Skeletal muscle tissue (tissue), 4 donors: ENCODE data around the gene URI1. TPM values are rescaled to one million over a fixed set of nuclear protein-coding genes. Genes with fewer than 3 reads are reported as not detected.
"Not testable (repeated sequence)": the region's sequence is repeated elsewhere in the genome, so short reads cannot be mapped to it uniquely, and the experiment has no call there.

Experiments
- H3K27ac ChIP-seq: one replicate; pipeline ENCODE4 v1.7.0; 2013; ENCODE audit warnings: mild to moderate bottlenecking, low read depth, low read length, inconsistent platforms
- H3K27me3 ChIP-seq, 3 donors: one replicate each; pipeline ENCODE4 v1.7.0; 2013; ENCODE audit warnings: low read length in 3 of 3; ENCODE audit not compliant: control insufficient read depth in 3 of 3, insufficient read depth in 3 of 3
- H3K36me3 ChIP-seq, 3 donors: one replicate each; pipeline ENCODE4 v1.7.0; 2013; ENCODE audit warnings: low read length in 3 of 3; ENCODE audit not compliant: control insufficient read depth in 3 of 3, insufficient read depth in 3 of 3
- H3K4me1 ChIP-seq, 3 donors: one replicate each; pipeline ENCODE4 v1.7.0; 2013; ENCODE audit warnings: low read length in 3 of 3, mild to moderate bottlenecking in 3 of 3; ENCODE audit not compliant: control insufficient read depth in 3 of 3, insufficient read depth in 3 of 3
- H3K4me3 ChIP-seq, 3 donors: one replicate each; pipeline ENCODE4 v1.7.0; 2013; ENCODE audit warnings: low read length in 3 of 3
- H3K9ac ChIP-seq, 3 donors: one replicate each; pipeline ENCODE4 v1.7.0; 2013; ENCODE audit warnings: low read length in 3 of 3, mild to moderate bottlenecking in 3 of 3, moderate library complexity in 2 of 3, low read depth in 1 of 3
- H3K9me3 ChIP-seq, 3 donors: one replicate each; pipeline ENCODE4 v1.7.0; 2013; ENCODE audit warnings: low read length in 3 of 3; ENCODE audit not compliant: control insufficient read depth in 3 of 3
- total RNA-seq: library from RNA; depleted of rRNA; stranded (reverse); fragments of >200 nt; gene quantifications from one replicate; pipeline ENCODE4 v1.2.3, GENCODE V29; 2014
- donor health status: Osteomylitis.

Gene URI1
- total RNA-seq, 1 donor from 2014 or later: 62.6 TPM

- H3K4me1 ChIP-seq: no peaks in the 10 kb centered on the region
- H3K36me3 ChIP-seq: peaks cover 0 to 8% (median 2%) of the 10 kb centered on the region in 3 donors
Measured at GRCh38 chr19:30028992-30029343, 86.9 kb downstream of the URI1 start.

GRCh38 chr19:30029721-30030510, 87.9 kb downstream of the URI1 start:
- H3K4me1 ChIP-seq: no peaks in the 10 kb centered on the region
- H3K9me3 ChIP-seq: no peaks in the 10 kb centered on the region
- H3K27me3 ChIP-seq: no peaks in the 10 kb centered on the region
- no peak overlapping the region for H3K4me3 ChIP-seq
- no peak overlapping the region for H3K27ac ChIP-seq
- H3K9ac ChIP-seq: no peak overlapping the region
- H3K36me3 ChIP-seq: peaks cover 0 to 8% (median 5%) of the 10 kb centered on the region in 3 donors

More at GRCh38 chr19:30028992-30029343, 86.9 kb downstream of the URI1 start:
- Histone ChIP-seq H3K27me3 (no peaks in the 10 kb centered on the region), H3K27ac (no peak overlapping the region), H3K4me3 (no peak overlapping the region), H3K9ac (no peak overlapping the region), H3K9me3 (no peaks in the 10 kb centered on the region)

GRCh38 chr19:30034321-30034720, 92.3 kb downstream of the URI1 start:
- Histone ChIP-seq H3K27me3 (no peaks in the 10 kb centered on the region), H3K4me3 (no peak overlapping the region), H3K4me1 (no peaks in the 10 kb centered on the region), H3K36me3 (peaks cover 0 to 12% (median 11%) of the 10 kb centered on the region in 3 donors), H3K27ac (no peak overlapping the region), H3K9ac (no peak overlapping the region), H3K9me3 (no peaks in the 10 kb centered on the region)

- Histone ChIP-seq H3K9ac (no peak overlapping the region), H3K36me3 (peaks cover 0 to 9% (median 7%) of the 10 kb centered on the region in 3 donors), H3K27me3 (no peaks in the 10 kb centered on the region), H3K4me3 (no peak overlapping the region), H3K9me3 (no peaks in the 10 kb centered on the region), H3K4me1 (no peaks in the 10 kb centered on the region), H3K27ac (no peak overlapping the region)
Measured at GRCh38 chr19:30036154-30037129, 94.4 kb downstream of the URI1 start.

GRCh38 chr19:30037835-30038234, 95.8 kb downstream of the URI1 start:
- Histone ChIP-seq H3K36me3 (peaks cover 0 to 9% (median 4%) of the 10 kb centered on the region in 3 donors), H3K27me3 (no peaks in the 10 kb centered on the region), H3K9ac (no peak overlapping the region), H3K9me3 (no peaks in the 10 kb centered on the region), H3K27ac (no peak overlapping the region), H3K4me3 (no peak overlapping the region), H3K4me1 (no peaks in the 10 kb centered on the region)

- H3K27me3 ChIP-seq, H3K9me3 ChIP-seq, H3K9ac ChIP-seq, H3K36me3 ChIP-seq, H3K4me3 ChIP-seq, H3K4me1 ChIP-seq, H3K27ac ChIP-seq: not testable (repeated sequence)
Measured at GRCh38 chr19:30041931-30042330, 99.9 kb downstream of the URI1 start.

- not testable (repeated sequence) for H3K4me3 ChIP-seq, H3K9ac ChIP-seq, H3K9me3 ChIP-seq, H3K27me3 ChIP-seq, H3K36me3 ChIP-seq, H3K27ac ChIP-seq, H3K4me1 ChIP-seq
Measured at GRCh38 chr19:30043008-30043407, 101.0 kb downstream of the URI1 start.

- H3K27ac ChIP-seq: no peak overlapping the region
- no peaks in the 10 kb centered on the region for H3K27me3 ChIP-seq
- H3K4me3 ChIP-seq: no peak overlapping the region
- no peaks in the 10 kb centered on the region for H3K4me1 ChIP-seq
- H3K9ac ChIP-seq: no peak overlapping the region
- H3K36me3 ChIP-seq: peaks cover 0 to 3% (median 2%) of the 10 kb centered on the region in 3 donors
- no peaks in the 10 kb centered on the region for H3K9me3 ChIP-seq
Measured at GRCh38 chr19:30044273-30045248, 102.5 kb downstream of the URI1 start.

GRCh38 chr19:30046522-30046921, 104.5 kb downstream of the URI1 start:
- no peak overlapping the region for H3K27ac ChIP-seq
- no peak overlapping the region for H3K9ac ChIP-seq
- H3K4me1 ChIP-seq: no peaks in the 10 kb centered on the region
- H3K36me3 ChIP-seq: peaks cover 0 to 3% (median 2%) of the 10 kb centered on the region in 3 donors
- H3K9me3 ChIP-seq: no peaks in the 10 kb centered on the region
- no peak overlapping the region for H3K4me3 ChIP-seq
- H3K27me3 ChIP-seq: no peaks in the 10 kb centered on the region
